ENCODE data around the gene IFI27L1. TPM values are rescaled to one million over a fixed set of nuclear protein-coding genes. Genes with fewer than 3 reads are reported as not detected.

Gene IFI27L1
- total and polyA plus RNA-seq, 2 of the 13 experiments (the other 11 are each of a cell fraction or from before 2014, with no cell fraction given): 11.9 to 19.0 TPM

GRCh38 chr14:94119071-94119470 is 38.0 kb downstream of the IFI27L1 start:
- in situ Hi-C loops (cut with HindIII; ENCODE audit: extremely low pct_ligation_motif_present, low pct_unique_long_range_greater_than_20kb) (no loop called here), intact Hi-C loops (cut with micrococcal nuclease; ENCODE audit: unreplicated experiment) (no loop called here)
- ChIA-PET POLR2A (no interaction called here), CTCF (ENCODE audit: low intra/inter-chr PET ratio, low total read pairs) (no interaction called here)
- H3K9me3 ChIP-seq (ENCODE audit: low read length): no peaks in the 10 kb centered on the region
- peaks cover 27% of the 10 kb centered on the region for H3K4me1 ChIP-seq (ENCODE audit: insufficient read depth, low read length)
- FAIRE-seq (no peak), DNase-seq (ENCODE audit: low spot score) (no peak), ATAC-seq (no peak)
- BruUV-seq (replicated peaks): no TSS peak
- no peak overlapping the region for H3K9ac ChIP-seq (ENCODE audit: insufficient read depth, low read depth, low read length)
- peaks cover 2 to 38% of the 10 kb centered on the region in 2 experiments; a peak in 2 of 5 replicates for H3K27me3 ChIP-seq (ENCODE audit: control insufficient read depth in 1 of 2, insufficient read depth in 2 of 2, low read length in 2 of 2)
- no peaks in the 10 kb centered on the region for H3K79me2 ChIP-seq (ENCODE audit: insufficient read depth, low read length)
- no peak overlapping the region for H3K27ac ChIP-seq (ENCODE audit: extremely low read length, insufficient read depth, low read length)
- no peak overlapping the region for H3K4me2 ChIP-seq (ENCODE audit: low read depth, low read length)
- no peaks in the 10 kb centered on the region for H3K36me3 ChIP-seq (replicated peaks in 1 of 2; ENCODE audit: control insufficient read depth in 1 of 2, insufficient read depth in 2 of 2, low read length in 2 of 2)
- no peak overlapping the region for H3K4me3 ChIP-seq (replicated peaks in 1 of 3; ENCODE audit: insufficient read depth in 1 of 3, low read depth in 2 of 3, low read length in 3 of 3)
- H4K20me1 ChIP-seq (ENCODE audit: insufficient read depth, low read length): no peaks in the 10 kb centered on the region
- no peak overlapping the region for H2AFZ ChIP-seq (ENCODE audit: low read length)
- TF ChIP-seq ZNF639 (CRISPR knock-in tag; conservative IDR thresholded peaks at IDR 0.05) (no peak), FOXM1 (CRISPR knock-in tag; IDR thresholded peaks at IDR 0.05) (no peak), ZNF766 (CRISPR knock-in tag; IDR thresholded peaks at IDR 0.05; ENCODE audit: borderline replicate concordance) (no peak), KAT2B (IDR thresholded peaks at IDR 0.05; ENCODE audit: borderline replicate concordance, low read depth, low read length) (no peak)

GRCh38 chr14:94120667-94121340 is 39.7 kb downstream of the IFI27L1 start:
- H3K9ac ChIP-seq (ENCODE audit: insufficient read depth, low read depth, low read length): no peak overlapping the region
- no peak overlapping the region for H3K4me2 ChIP-seq (ENCODE audit: low read depth, low read length)
- no peaks in the 10 kb centered on the region for H3K36me3 ChIP-seq (replicated peaks in 1 of 2; ENCODE audit: control insufficient read depth in 1 of 2, insufficient read depth in 2 of 2, low read length in 2 of 2)
- no peak overlapping the region for H2AFZ ChIP-seq (ENCODE audit: low read length)
- DNase-seq (ENCODE audit: low spot score) (no peak), ATAC-seq (no peak), FAIRE-seq (no peak)
- BruUV-seq (replicated peaks): no TSS peak
- WGBS (ENCODE audit: low lambda C conversion rate): 40% methylated on average over 5 of the region's 5 CpGs
- no peak overlapping the region for H3K27ac ChIP-seq (ENCODE audit: extremely low read length, insufficient read depth, low read length)
- H3K4me1 ChIP-seq (ENCODE audit: insufficient read depth, low read length): peaks cover 21% of the 10 kb centered on the region
- H3K79me2 ChIP-seq (ENCODE audit: insufficient read depth, low read length): no peaks in the 10 kb centered on the region
- TF ChIP-seq ZNF75D (CRISPR knock-in tag; IDR thresholded peaks at IDR 0.05; ENCODE audit: borderline replicate concordance) (no peak), NFYB (CRISPR knock-in tag; IDR thresholded peaks at IDR 0.05) (no peak)
- no peaks in the 10 kb centered on the region for H4K20me1 ChIP-seq (ENCODE audit: insufficient read depth, low read length)
- no peak overlapping the region for H3K4me3 ChIP-seq (replicated peaks in 1 of 3; ENCODE audit: insufficient read depth in 1 of 3, low read depth in 2 of 3, low read length in 3 of 3)
- H3K9me3 ChIP-seq (ENCODE audit: low read length): no peaks in the 10 kb centered on the region
- in situ Hi-C loops (cut with HindIII; ENCODE audit: extremely low pct_ligation_motif_present, low pct_unique_long_range_greater_than_20kb) (no loop called here), intact Hi-C loops (cut with micrococcal nuclease; ENCODE audit: unreplicated experiment) (no loop called here)
- POLR2A ChIA-PET: no interaction called here
- peaks cover 2 to 31% of the 10 kb centered on the region in 2 experiments; a peak in 3 of 5 replicates for H3K27me3 ChIP-seq (ENCODE audit: control insufficient read depth in 1 of 2, insufficient read depth in 2 of 2, low read length in 2 of 2)
- CTCF ChIA-PET (ENCODE audit: low intra/inter-chr PET ratio, low total read pairs): no interaction called here
